ENCODE measurements around the gene SUN2. TPM values are rescaled to one million over a fixed set of nuclear protein-coding genes. Genes with fewer than 3 reads are reported as not detected.

The SUN2 gene
- total and polyA plus RNA-seq, 2 of the 13 experiments (the other 11 are each of a cell fraction or from before 2014, with no cell fraction given), result 45.6 to 56.6 TPM

- no peak for TF ChIP-seq ZBTB34 (CRISPR knock-in tag; IDR thresholded peaks at IDR 0.05)
- TF ChIP-seq ZNF660 (CRISPR knock-in tag; IDR thresholded peaks at IDR 0.05; ENCODE audit: borderline replicate concordance, low read depth), result no peak
- TF ChIP-seq KAT8 (CRISPR knock-in tag; IDR thresholded peaks at IDR 0.05), result peak; percentile 36
- TF ChIP-seq ARID5B (CRISPR knock-in tag; IDR thresholded peaks at IDR 0.05), result peak; percentile 45
- TF ChIP-seq ZNF816 (CRISPR knock-in tag; IDR thresholded peaks at IDR 0.05; ENCODE audit: borderline replicate concordance), result no peak
- TF ChIP-seq HMG20A (CRISPR knock-in tag; IDR thresholded peaks at IDR 0.05; ENCODE audit: borderline replicate concordance), result no peak
- no peak for TF ChIP-seq ELK4 (CRISPR knock-in tag; IDR thresholded peaks at IDR 0.05; ENCODE audit: borderline replicate concordance)
- TF ChIP-seq ZNF180 (CRISPR knock-in tag; IDR thresholded peaks at IDR 0.05; ENCODE audit: borderline replicate concordance, low read depth), result no peak
Observed at GRCh38 chr22:38696606-38697424, 59.0 kb downstream of the SUN2 start (continued).

Data from HepG2 (cell line).